PC-3 (cell line): ENCODE data around the gene CSNK1D. TPM values are rescaled to one million over a fixed set of nuclear protein-coding genes. Genes with fewer than 3 reads are reported as not detected.

Experiments
- ATAC-seq: fragments of 200-7000 bp; cut with Tn5 transposase; 2 replicates; pipeline ENCODE4 v1.9.1; 2020; ENCODE audit warnings: mild to moderate bottlenecking, moderate library complexity
- BruUV-seq: library from RNA; stranded (reverse); fragments of 400-500 nt; replicated peaks from 2 replicates; lab custom pipeline; 2021; lab: Mats Ljungman, UMichigan
- CTCF ChIA-PET: fragments of 300-600 bp; sonication (Branson Sonifier 250); formaldehyde crosslinking; loops from one replicate; lab custom pipeline; 2022; ENCODE audit warnings: antibody characterized with exemption; lab: Charles Lee
- POLR2A ChIA-PET: fragments of 300-600 bp; sonication (Branson Sonifier 250); formaldehyde crosslinking; loops from one replicate; lab custom pipeline; 2022; ENCODE audit warnings: antibody characterized with exemption; ENCODE audit not compliant: unreplicated experiment; lab: Charles Lee
- DNase-seq: peaks from one replicate; pipeline ENCODE4 v3.0.0-alpha.2; 2015
- H2AFZ ChIP-seq: fragments of 300-600 bp; sonication (generic); 2 replicates; pipeline ENCODE4 v1.6.0; 2016; ENCODE audit warnings: antibody characterized with exemption, low read length
- H3F3A ChIP-seq: fragments of 300-600 bp; sonication (generic); one replicate; pipeline ENCODE4 v1.6.0; 2017; ENCODE audit warnings: antibody characterized with exemption, low read length, control low read depth, mild to moderate bottlenecking; ENCODE audit not compliant: unreplicated experiment
- H3K27ac ChIP-seq: fragments of 300-600 bp; sonication (generic); 2 replicates; pipeline ENCODE4 v1.5.1; 2016; ENCODE audit warnings: mild to moderate bottlenecking, low read length
- H3K27me3 ChIP-seq: fragments of 300-600 bp; sonication (generic); 2 replicates; pipeline ENCODE4 v1.6.1; 2016; ENCODE audit warnings: low read length, mixed read lengths
- H3K36me3 ChIP-seq: fragments of 300-600 bp; sonication (generic); 2 replicates; pipeline ENCODE4 v1.6.1; 2016; ENCODE audit warnings: low read depth, mixed run types, low read length, mixed read lengths
- H3K4me1 ChIP-seq: fragments of 300-600 bp; sonication (generic); 2 replicates; pipeline ENCODE4 v1.5.1; 2016; ENCODE audit warnings: low read length; ENCODE audit not compliant: insufficient read depth
- H3K4me2 ChIP-seq: fragments of 300-600 bp; sonication (generic); 2 replicates; pipeline ENCODE4 v1.6.0; 2016; ENCODE audit warnings: low read length
- H3K4me3 ChIP-seq: fragments of 300-600 bp; sonication (generic); 2 replicates; pipeline ENCODE4 v1.5.1; 2016; ENCODE audit warnings: mild to moderate bottlenecking, low read length, mixed read lengths
- H3K79me2 ChIP-seq: fragments of 300-600 bp; sonication (generic); 2 replicates; pipeline ENCODE4 v1.6.1; 2017; ENCODE audit warnings: low read length, mixed read lengths
- H3K9ac ChIP-seq: fragments of 300-600 bp; sonication (generic); 2 replicates; pipeline ENCODE4 v1.6.0; 2016; ENCODE audit warnings: mild to moderate bottlenecking, low read length
- H3K9me2 ChIP-seq: fragments of 300-600 bp; sonication (generic); replicated peaks from 2 replicates; pipeline ENCODE4 v1.6.1; 2016; ENCODE audit warnings: mixed run types, low read length, mixed read lengths
- H3K9me3 ChIP-seq: fragments of 300-600 bp; sonication (generic); 2 replicates; pipeline ENCODE4 v1.6.1; 2016; ENCODE audit warnings: low read length, mixed read lengths
- H4K20me1 ChIP-seq: fragments of 300-600 bp; sonication (generic); 2 replicates; pipeline ENCODE4 v1.6.1; 2016; ENCODE audit warnings: low read length, mixed read lengths
- CTCF ChIP-seq: fragments of 300-600 bp; sonication (generic); conservative IDR thresholded peaks from 2 replicates; pipeline ENCODE4 v1.5.1; 2017; ENCODE audit warnings: antibody characterized with exemption, low read depth, mild to moderate bottlenecking, low read length
- EZH2 ChIP-seq: fragments of 300-600 bp; sonication (generic); IDR thresholded peaks from one replicate; pipeline ENCODE4 v1.6.1; 2017; ENCODE audit warnings: antibody characterized with exemption, mild to moderate bottlenecking, low read length; ENCODE audit not compliant: unreplicated experiment
- EZH2phosphoT487 ChIP-seq: fragments of 300-600 bp; sonication (generic); IDR thresholded peaks from 2 replicates; pipeline ENCODE4 v1.6.1; 2018; ENCODE audit warnings: mild to moderate bottlenecking, antibody characterized with exemption, low read length, borderline replicate concordance
- intact Hi-C: fragments of 100-400 bp; cut with micrococcal nuclease; formaldehyde crosslinking; loops from 2 replicates; pipeline ENCODE4 v1.9.0; 2023
- total RNA-seq: library from RNA; depleted of rRNA; stranded (reverse); fragments of >200 nt; gene quantifications from 2 replicates; pipeline ENCODE4 v1.2.3, GENCODE V29; 2014

The CSNK1D gene
- total RNA-seq, 1 experiment from 2014 or later, result 58.6 TPM

GRCh38 chr17:82269138-82269881, 4.2 kb downstream of the CSNK1D start:
- Histone ChIP-seq H3K4me2 (peak overlapping the region; percentile 98), H2AFZ (no peak overlapping the region), H3K27me3 (no peaks in the 10 kb centered on the region), H3K9ac (no peak overlapping the region), H4K20me1 (peaks cover 71% of the 10 kb centered on the region), H3K9me2 (no peaks in the 10 kb centered on the region), H3K79me2 (peaks cover 97% of the 10 kb centered on the region), H3F3A (peaks cover 15% of the 10 kb centered on the region), H3K36me3 (peaks cover 30% of the 10 kb centered on the region), H3K4me3 (no peak overlapping the region), H3K4me1 (peaks cover 62% of the 10 kb centered on the region), H3K9me3 (no peaks in the 10 kb centered on the region), H3K27ac (no peak overlapping the region)
- BruUV-seq, result no TSS peak
- DNase-seq (no peak), ATAC-seq (no peak)
- POLR2A ChIA-PET, result no interaction called here
- TF ChIP-seq EZH2phosphoT487 (no peak), CTCF (no peak), EZH2 (no peak)
- intact Hi-C loops, result loop anchor here (2.0 kb wide), 1 partner anchor 19 kb away; no protein-coding TSS in a partner anchor
- CTCF ChIA-PET, result no interaction called here

- Histone ChIP-seq H3K9me2 (no peaks in the 10 kb centered on the region), H3K36me3 (peaks cover 44% of the 10 kb centered on the region), H3K27ac (peak overlapping the region; percentile 74), H3K4me3 (peak overlapping the region; percentile 43), H3F3A (peaks cover 15% of the 10 kb centered on the region), H3K9me3 (no peaks in the 10 kb centered on the region), H3K27me3 (no peaks in the 10 kb centered on the region), H2AFZ (no peak overlapping the region), H3K9ac (no peak overlapping the region), H3K4me2 (peak overlapping the region; percentile 98), H3K4me1 (peaks cover 55% of the 10 kb centered on the region), H3K79me2 (peaks cover 99% of the 10 kb centered on the region), H4K20me1 (peaks cover 86% of the 10 kb centered on the region)
- ATAC-seq (peak; percentile 94), DNase-seq (peak; percentile 92)
- ChIA-PET POLR2A (interaction anchor here (0.5 kb wide), 1 partner anchor 14 kb away, joined by 3 read pairs; no protein-coding TSS in a partner anchor), CTCF (interaction anchor here (0.6 to 1.5 kb wide), 2 partner anchors 30 to 33 kb away, joined by 3 read pairs; no protein-coding TSS in a partner anchor)
- intact Hi-C loops, result loop anchor here (2.0 kb wide), 1 partner anchor 21 kb away; no protein-coding TSS in a partner anchor
- no TSS peak for BruUV-seq
- no peak for TF ChIP-seq EZH2
- TF ChIP-seq CTCF, result no peak
- no peak for TF ChIP-seq EZH2phosphoT487
Observed at GRCh38 chr17:82267575-82268379, 5.7 kb downstream of the CSNK1D start.
